A549 (cell line): ENCODE measurements around the gene SLC27A1.

Source experiments
- BCL3 ChIP-seq: fragments of >200 bp; sonication (Bioruptor Twin); formaldehyde crosslinking; IDR thresholded peaks from 3 replicates; pipeline ENCODE4 v1.6.1; 2016
- CBX8 ChIP-seq: fragments of 200-600 bp; sonication (generic); IDR thresholded peaks from 2 replicates; pipeline ENCODE4 v1.6.1; 2016
- CHD2 ChIP-seq: fragments of 150-350 bp; IDR thresholded peaks from 2 replicates; pipeline ENCODE4 v1.6.1; 2014; ENCODE audit warnings: low read length; ENCODE audit not compliant: partially characterized antibody
- CTCF ChIP-seq: fragments of >200 bp; sonication (Bioruptor Twin); formaldehyde crosslinking; IDR thresholded peaks from 3 replicates; pipeline ENCODE4 v1.5.1; 2016
- FOSL2 ChIP-seq, 2 experiments: fragments of 450-650 bp in 1 of 2; fragments of >200 bp in 1 of 2; sonication (Bioruptor Twin) in 1 of 2; formaldehyde crosslinking; IDR thresholded peaks; 2 replicates each; pipeline versions ENCODE4 v1.5.0 to v1.6.1; 2016 to 2020; ENCODE audit warnings: mild to moderate bottlenecking in 1 of 2, moderate library complexity in 1 of 2
- JUNB ChIP-seq: fragments of >200 bp; sonication (Bioruptor Twin); formaldehyde crosslinking; IDR thresholded peaks from 2 replicates; pipeline ENCODE4 v1.6.1; 2016
- MAZ ChIP-seq: fragments of 150-350 bp; IDR thresholded peaks from 2 replicates; pipeline ENCODE4 v1.6.1; 2014; ENCODE audit warnings: antibody characterized with exemption, low read depth, low read length, borderline replicate concordance
- PHF8 ChIP-seq: fragments of 200-600 bp; sonication (generic); IDR thresholded peaks from 2 replicates; pipeline ENCODE4 v1.6.1; 2016; ENCODE audit warnings: low read depth, mild to moderate bottlenecking, antibody characterized with exemption, moderate library complexity, borderline replicate concordance
- POLR2A ChIP-seq: IDR thresholded peaks from 2 replicates; pipeline ENCODE4 v1.6.1; 2012; ENCODE audit warnings: mild to moderate bottlenecking, low read length
- RCOR1 ChIP-seq: fragments of 150-350 bp; IDR thresholded peaks from 2 replicates; pipeline ENCODE4 v1.6.1; 2014; ENCODE audit warnings: antibody characterized with exemption, low read length, low read depth
- ZNF302 ChIP-seq: fragments of 250-450 bp; sonication (Bioruptor Pico); IDR thresholded peaks from 2 replicates; pipeline ENCODE4 v1.9.0; 2021; ENCODE audit warnings: inconsistent platforms, mild to moderate bottlenecking, moderate library complexity
- ZSCAN20 ChIP-seq: fragments of 250-450 bp; sonication (Bioruptor Pico); IDR thresholded peaks from 2 replicates; pipeline ENCODE4 v1.8.0; 2022; ENCODE audit warnings: mild to moderate bottlenecking, moderate library complexity
- TF ChIP-seq, protein P1 (sequence below): IDR thresholded peaks from 2 replicates; pipeline ENCODE4 v1.6.1; 2012

DNA sequence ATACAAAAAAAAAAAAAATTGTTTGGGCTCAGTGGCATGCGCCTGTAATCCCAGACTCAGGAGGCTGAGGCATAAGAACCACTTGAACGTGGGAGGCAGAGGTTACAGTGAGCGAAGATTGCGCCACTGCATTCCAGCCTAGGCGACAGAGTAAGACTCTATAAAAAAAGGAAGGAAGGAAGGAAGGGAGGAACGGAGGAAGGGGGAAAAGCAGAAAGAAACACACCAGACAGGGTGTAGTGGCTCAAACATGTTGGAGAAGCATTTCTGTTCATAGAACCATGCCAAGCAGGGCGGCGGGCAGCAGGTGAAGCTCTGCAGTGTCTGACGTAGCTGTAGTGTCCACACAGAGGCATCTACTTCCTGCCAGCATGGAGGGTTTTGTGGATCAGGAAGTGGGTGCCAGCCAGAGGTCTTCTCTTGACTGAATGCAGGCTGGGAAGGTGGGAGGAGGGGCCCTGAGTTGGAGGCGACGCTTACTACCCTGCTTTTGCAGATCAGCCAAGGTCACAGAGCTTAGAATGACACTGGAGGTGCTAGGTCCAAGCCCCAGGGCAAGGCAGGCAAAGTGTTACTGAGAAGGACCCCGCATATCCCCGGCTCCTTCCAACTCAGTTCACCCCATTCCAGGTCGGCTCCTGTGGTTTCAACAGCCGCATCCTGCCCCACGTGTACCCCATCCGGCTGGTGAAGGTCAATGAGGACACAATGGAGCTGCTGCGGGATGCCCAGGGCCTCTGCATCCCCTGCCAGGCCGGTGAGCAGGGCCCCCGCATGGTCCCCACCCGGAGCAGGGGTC lies 29.5 kb downstream of the SLC27A1 start:
- TF ChIP-seq POLR2A (no peak), CHD2 (no peak), CTCF (no peak), MAZ (no peak), BCL3 (no peak), CBX8 (no peak), JUNB (no peak), ZSCAN20 (CRISPR knock-in tag) (no peak), ZNF302 (CRISPR knock-in tag) (no peak), RCOR1 (no peak), FOSL2 (IDR thresholded peaks at IDR 0.05) (no peak), FOSL2 (CRISPR knock-in tag; IDR thresholded peaks at IDR 0.05) (no peak), PHF8 (no peak)
- TF ChIP-seq, protein P1, sequence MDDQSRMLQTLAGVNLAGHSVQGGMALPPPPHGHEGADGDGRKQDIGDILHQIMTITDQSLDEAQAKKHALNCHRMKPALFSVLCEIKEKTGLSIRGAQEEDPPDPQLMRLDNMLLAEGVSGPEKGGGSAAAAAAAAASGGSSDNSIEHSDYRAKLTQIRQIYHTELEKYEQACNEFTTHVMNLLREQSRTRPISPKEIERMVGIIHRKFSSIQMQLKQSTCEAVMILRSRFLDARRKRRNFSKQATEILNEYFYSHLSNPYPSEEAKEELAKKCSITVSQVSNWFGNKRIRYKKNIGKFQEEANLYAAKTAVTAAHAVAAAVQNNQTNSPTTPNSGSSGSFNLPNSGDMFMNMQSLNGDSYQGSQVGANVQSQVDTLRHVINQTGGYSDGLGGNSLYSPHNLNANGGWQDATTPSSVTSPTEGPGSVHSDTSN: no peak
